ENCODE results near the gene APLF. TPM values are rescaled to one million over a fixed set of nuclear protein-coding genes. Genes with fewer than 3 reads are reported as not detected.

The APLF gene
- total RNA-seq, 1 donor = 8.6 TPM

DNA sequence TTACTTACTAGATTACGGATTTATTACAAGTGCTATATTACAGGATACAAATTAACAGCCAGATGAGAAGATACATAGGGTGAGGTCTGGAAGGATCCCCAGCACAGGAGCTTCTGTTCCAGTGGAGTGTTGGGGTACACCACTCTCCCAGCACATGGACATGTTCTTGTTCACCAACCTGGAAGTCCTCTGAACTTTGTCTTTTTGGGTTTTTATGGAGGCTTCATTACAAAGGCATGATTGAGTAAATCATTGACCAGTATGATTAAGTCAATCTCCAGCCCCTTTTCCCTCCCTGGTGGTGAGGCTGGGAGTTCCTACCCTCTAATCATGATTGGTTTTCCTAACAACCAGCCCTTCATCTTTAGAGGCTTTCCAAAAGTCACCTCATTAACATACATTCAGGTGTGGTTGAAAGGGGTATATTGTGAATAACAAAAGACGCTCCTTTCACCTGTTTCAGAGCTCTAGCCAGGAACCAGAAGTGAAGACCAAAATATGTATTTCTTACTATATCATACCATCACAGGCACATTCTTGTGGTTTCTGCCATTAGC lies 38.3 kb downstream of the APLF start:
- DNase-seq (ENCODE audit: low read depth) = no peak

DNA sequence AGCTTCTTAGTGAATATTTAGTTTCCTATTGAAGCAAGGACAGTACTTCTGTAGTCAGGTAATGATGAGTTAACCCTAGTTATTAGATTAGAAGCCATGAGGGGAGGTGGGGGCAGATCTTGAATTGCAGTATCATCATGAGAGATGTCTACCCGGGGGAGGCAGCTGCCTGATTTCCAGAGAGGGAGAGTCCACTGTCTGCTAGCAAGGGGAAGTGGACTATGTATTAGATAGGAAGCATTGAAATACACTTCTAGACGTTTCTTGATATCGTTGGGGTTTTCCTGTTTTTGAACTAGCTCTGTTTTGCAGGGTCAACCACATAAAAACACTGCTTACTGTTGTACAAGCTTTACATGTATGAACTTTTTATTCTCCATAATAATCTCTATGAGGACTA lies 38.8 kb downstream of the APLF start:
- TF ChIP-seq, protein P1, sequence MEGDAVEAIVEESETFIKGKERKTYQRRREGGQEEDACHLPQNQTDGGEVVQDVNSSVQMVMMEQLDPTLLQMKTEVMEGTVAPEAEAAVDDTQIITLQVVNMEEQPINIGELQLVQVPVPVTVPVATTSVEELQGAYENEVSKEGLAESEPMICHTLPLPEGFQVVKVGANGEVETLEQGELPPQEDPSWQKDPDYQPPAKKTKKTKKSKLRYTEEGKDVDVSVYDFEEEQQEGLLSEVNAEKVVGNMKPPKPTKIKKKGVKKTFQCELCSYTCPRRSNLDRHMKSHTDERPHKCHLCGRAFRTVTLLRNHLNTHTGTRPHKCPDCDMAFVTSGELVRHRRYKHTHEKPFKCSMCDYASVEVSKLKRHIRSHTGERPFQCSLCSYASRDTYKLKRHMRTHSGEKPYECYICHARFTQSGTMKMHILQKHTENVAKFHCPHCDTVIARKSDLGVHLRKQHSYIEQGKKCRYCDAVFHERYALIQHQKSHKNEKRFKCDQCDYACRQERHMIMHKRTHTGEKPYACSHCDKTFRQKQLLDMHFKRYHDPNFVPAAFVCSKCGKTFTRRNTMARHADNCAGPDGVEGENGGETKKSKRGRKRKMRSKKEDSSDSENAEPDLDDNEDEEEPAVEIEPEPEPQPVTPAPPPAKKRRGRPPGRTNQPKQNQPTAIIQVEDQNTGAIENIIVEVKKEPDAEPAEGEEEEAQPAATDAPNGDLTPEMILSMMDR (IDR thresholded peaks at IDR 0.05; ENCODE audit: insufficient read depth, low read depth, low read length) = no peak
- no peak for DNase-seq (ENCODE audit: low read depth)
- H3K4me3 ChIP-seq (ENCODE audit: low read depth, low read length) = no peak overlapping the region

More for the DNA sequence above, 38.3 kb downstream of the APLF start:
- TF ChIP-seq, protein P1 (IDR thresholded peaks at IDR 0.05; ENCODE audit: insufficient read depth, low read depth, low read length) = no peak
- no peak overlapping the region for H3K4me3 ChIP-seq (ENCODE audit: low read depth, low read length)

DNA sequence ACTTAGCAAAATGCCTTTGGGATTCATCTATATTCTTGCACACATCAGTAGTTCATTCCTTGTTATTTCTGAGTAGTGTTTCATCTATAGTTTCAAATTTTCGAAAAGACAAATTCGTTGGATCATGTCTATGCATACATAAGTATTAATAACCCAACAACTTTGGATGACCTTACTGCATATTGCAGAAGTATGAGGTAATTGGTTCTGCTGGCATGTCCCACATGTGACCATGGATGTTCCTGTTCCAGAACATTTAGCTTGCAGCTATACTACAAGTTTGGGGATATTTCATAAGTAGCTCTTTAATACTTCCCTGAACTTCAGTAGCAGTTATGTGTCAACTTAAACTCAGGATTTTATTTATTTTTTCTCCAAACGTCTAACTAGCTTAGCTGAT lies 44.9 kb downstream of the APLF start:
- TF ChIP-seq, protein P1 (IDR thresholded peaks at IDR 0.05; ENCODE audit: insufficient read depth, low read depth, low read length) = no peak
- no peak for DNase-seq (ENCODE audit: low read depth)
- no peak overlapping the region for H3K4me3 ChIP-seq (ENCODE audit: low read depth, low read length)

DNA sequence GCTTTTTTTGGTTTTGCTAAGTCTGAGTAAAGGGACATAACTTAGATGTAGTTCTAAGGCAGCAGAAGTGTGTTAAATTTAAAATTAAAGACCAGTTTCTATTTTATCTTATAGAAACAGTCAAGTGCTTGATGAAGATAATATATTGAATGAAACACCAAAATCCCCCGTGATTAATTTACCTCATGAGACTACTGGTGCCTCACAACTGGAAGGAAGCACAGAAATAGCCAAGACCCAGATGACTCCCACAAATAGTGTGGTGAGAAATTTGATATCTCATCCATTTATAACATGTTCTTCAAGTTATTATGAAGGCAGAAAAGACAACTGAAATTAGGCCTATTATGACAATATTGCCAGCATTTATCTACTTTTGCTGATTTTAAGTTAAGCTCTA lies 45.6 kb downstream of the APLF start:
- no peak overlapping the region for H3K4me3 ChIP-seq (ENCODE audit: low read depth, low read length)
- TF ChIP-seq, protein P1 (IDR thresholded peaks at IDR 0.05; ENCODE audit: insufficient read depth, low read depth, low read length) = no peak
- no peak for DNase-seq (ENCODE audit: low read depth)

DNA sequence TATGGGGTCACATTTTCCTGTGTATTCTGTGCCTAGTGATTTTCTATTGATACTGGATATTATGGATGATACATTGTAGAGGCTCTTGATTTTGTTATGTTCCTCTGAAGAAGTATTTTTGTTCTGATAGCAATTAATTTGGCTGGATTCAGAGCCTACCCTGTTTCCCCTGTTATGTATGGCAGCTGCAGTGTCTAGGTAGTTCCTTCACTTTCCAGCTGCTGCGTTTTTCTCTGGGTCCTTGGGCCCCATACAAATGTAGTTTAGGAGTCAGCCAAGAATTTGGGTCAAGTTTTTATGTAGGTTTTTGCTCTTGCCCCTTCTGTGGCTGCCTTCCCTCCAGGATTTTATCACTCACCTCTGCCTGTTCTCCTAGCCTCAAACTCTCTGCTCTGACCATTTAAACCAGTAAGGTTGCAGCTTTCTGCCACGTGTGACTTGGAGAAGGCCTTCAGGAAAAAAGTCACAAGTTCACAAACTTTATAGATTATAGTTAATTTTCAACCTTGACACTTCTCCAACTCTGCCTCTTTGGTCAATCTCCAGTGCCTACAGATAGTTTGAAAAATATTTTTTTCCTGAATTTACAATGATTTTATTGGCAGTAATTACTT lies 47.0 kb downstream of the APLF start:
- TF ChIP-seq, protein P1 (IDR thresholded peaks at IDR 0.05; ENCODE audit: insufficient read depth, low read depth, low read length) = no peak
- DNase-seq (ENCODE audit: low read depth) = no peak
- no peak overlapping the region for H3K4me3 ChIP-seq (ENCODE audit: low read depth, low read length)

DNA sequence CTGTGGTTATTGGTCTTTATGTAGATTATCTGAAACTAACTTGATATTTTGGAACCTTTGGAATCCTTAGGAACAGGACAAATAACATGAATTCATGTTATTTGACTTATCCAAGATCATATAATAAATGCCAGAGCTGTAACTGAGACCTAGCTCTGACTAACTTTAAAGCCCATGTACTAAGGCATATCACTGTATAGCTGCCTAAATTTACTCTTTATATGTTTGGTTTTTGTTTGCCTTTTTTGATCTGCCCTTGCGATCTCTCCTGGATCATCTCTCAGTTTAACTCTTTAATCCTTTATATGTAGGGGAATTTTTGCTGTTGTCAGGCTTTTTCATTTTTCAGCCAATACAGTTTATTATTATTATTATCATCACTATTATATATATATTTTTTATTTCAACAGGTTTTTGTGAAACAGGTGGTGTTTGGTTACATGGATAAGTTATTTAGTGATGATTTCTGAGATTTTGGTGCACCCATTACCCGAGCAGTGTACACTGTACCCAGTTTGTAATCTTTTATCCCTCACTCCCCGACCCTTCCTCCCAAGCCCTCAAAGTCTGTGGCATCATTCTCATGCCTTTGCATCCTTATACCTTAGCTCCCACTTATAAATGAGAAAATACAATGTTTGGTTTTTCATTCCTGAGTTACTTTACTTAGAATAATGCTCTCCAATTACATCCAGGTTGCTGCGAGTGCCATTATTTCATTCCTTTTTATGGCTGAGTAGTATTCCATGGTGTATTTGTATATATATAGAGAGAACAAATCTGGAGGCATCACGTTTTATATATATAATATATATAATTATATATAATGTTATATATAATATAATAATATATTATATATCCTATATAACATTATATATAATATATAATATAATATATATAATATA lies 48.9 kb downstream of the APLF start:
- TF ChIP-seq, protein P1 (IDR thresholded peaks at IDR 0.05; ENCODE audit: insufficient read depth, low read depth, low read length) = no peak
- no peak overlapping the region for H3K4me3 ChIP-seq (ENCODE audit: low read depth, low read length)
- no peak for DNase-seq (ENCODE audit: low read depth)
